Smooth muscle cell (in vitro differentiated cells): ENCODE data around the gene PPP1R9A. TPM values are rescaled to one million over a fixed set of nuclear protein-coding genes. Genes with fewer than 3 reads are reported as not detected.

Source experiments
- DNase-seq: peaks from one replicate; lab custom pipeline; 2025; ENCODE audit not compliant: unreplicated experiment; lab: John Stamatoyannopoulos, UW
- H2AFZ ChIP-seq: fragments of 200-600 bp; sonication (generic); 2 replicates; pipeline ENCODE4 v1.6.0; 2016; ENCODE audit warnings: antibody characterized with exemption, low read depth, mild to moderate bottlenecking
- H3F3A ChIP-seq: fragments of 200-600 bp; sonication (generic); 2 replicates; pipeline ENCODE4 v1.6.0; 2017; ENCODE audit warnings: antibody characterized with exemption, low read depth
- H3K27ac ChIP-seq: fragments of 200-600 bp; sonication (generic); 2 replicates; pipeline ENCODE4 v1.5.1; 2016; ENCODE audit warnings: low read depth, mild to moderate bottlenecking
- H3K27me3 ChIP-seq: fragments of 200-600 bp; sonication (generic); 2 replicates; pipeline ENCODE4 v1.6.1; 2016; ENCODE audit warnings: low read depth, mild to moderate bottlenecking
- H3K36me3 ChIP-seq: fragments of 200-600 bp; sonication (generic); 2 replicates; pipeline ENCODE4 v1.5.1; 2016; ENCODE audit warnings: low read depth
- H3K4me1 ChIP-seq: fragments of 200-600 bp; sonication (generic); 2 replicates; pipeline ENCODE4 v1.5.1; 2016; ENCODE audit warnings: low read depth
- H3K4me2 ChIP-seq: fragments of 200-600 bp; sonication (generic); 2 replicates; pipeline ENCODE4 v1.6.0; 2016; ENCODE audit warnings: mild to moderate bottlenecking
- H3K4me3 ChIP-seq: fragments of 200-600 bp; sonication (generic); 2 replicates; pipeline ENCODE4 v1.5.1; 2016; ENCODE audit warnings: mild to moderate bottlenecking
- H3K79me2 ChIP-seq: fragments of 200-600 bp; sonication (generic); 2 replicates; pipeline ENCODE4 v1.6.0; 2016; ENCODE audit warnings: low read depth, mild to moderate bottlenecking
- H3K9ac ChIP-seq: fragments of 200-600 bp; sonication (generic); 2 replicates; pipeline ENCODE4 v1.6.0; 2016; ENCODE audit warnings: low read depth
- H3K9me3 ChIP-seq: fragments of 200-600 bp; sonication (generic); replicated peaks from 2 replicates; pipeline ENCODE4 v1.5.1; 2016; ENCODE audit warnings: low read depth
- H4K20me1 ChIP-seq: fragments of 200-600 bp; sonication (generic); 2 replicates; pipeline ENCODE4 v1.6.0; 2016; ENCODE audit warnings: low read depth
- WGBS: methylation state at CpG from one replicate; pipeline ENCODE4 v1.1.7; 2016; ENCODE audit warnings: low lambda C conversion rate; 5-methylcytosine and 5-hydroxymethylcytosine counted together
- polyA plus RNA-seq: library from polyadenylated mRNA; unstranded; fragments of >200 nt; fragmentation: Nextera tagmentation; extraction: Ambion mirVana; gene quantifications from 2 replicates; pipeline ENCODE4 v1.2.1, GENCODE V29; 2016
- total RNA-seq: library from RNA; depleted of rRNA; stranded (reverse); fragments of >200 nt; gene quantifications from 2 replicates; pipeline ENCODE4 v1.2.3, GENCODE V29; 2014
- TF ChIP-seq, protein P1 (sequence below): fragments of 200-600 bp; sonication (generic); IDR thresholded peaks from 2 replicates; pipeline ENCODE4 v1.5.1; 2017; ENCODE audit warnings: borderline replicate concordance, mild to moderate bottlenecking, antibody characterized with exemption; ENCODE audit not compliant: insufficient read depth, poor library complexity, severe bottlenecking

Gene PPP1R9A
- total and polyA plus RNA-seq, 2 experiments from 2014 or later: 0.22 to 1.6 TPM

DNA sequence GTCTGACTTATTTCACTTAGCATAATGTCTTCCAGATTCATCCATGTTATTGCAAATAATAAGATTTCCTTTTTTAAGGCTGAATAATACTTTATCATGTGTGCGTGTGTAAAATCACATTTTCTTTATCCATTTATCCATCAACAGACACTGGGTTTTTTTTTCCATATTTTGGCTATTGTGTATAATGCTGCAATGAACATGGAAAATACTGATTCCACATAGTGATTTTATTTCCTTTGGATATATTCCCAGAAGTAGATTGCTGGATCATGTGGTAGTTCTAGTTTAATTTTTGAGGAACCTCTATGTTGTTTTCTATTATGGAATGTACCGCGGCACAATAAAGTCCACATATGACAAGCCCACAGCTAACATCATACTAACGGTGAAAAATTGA lies 236.9 kb downstream of the PPP1R9A start:
- Histone ChIP-seq H3K79me2 (no peaks in the 10 kb centered on the region), H3K36me3 (no peaks in the 10 kb centered on the region), H3K4me1 (no peaks in the 10 kb centered on the region), H2AFZ (no peak overlapping the region), H3F3A (no peaks in the 10 kb centered on the region), H3K4me3 (no peak overlapping the region), H3K9ac (no peak overlapping the region), H3K4me2 (no peak overlapping the region), H4K20me1 (no peaks in the 10 kb centered on the region), H3K27me3 (no peaks in the 10 kb centered on the region), H3K27ac (no peak overlapping the region), H3K9me3 (no peaks in the 10 kb centered on the region)
- TF ChIP-seq, protein P1, sequence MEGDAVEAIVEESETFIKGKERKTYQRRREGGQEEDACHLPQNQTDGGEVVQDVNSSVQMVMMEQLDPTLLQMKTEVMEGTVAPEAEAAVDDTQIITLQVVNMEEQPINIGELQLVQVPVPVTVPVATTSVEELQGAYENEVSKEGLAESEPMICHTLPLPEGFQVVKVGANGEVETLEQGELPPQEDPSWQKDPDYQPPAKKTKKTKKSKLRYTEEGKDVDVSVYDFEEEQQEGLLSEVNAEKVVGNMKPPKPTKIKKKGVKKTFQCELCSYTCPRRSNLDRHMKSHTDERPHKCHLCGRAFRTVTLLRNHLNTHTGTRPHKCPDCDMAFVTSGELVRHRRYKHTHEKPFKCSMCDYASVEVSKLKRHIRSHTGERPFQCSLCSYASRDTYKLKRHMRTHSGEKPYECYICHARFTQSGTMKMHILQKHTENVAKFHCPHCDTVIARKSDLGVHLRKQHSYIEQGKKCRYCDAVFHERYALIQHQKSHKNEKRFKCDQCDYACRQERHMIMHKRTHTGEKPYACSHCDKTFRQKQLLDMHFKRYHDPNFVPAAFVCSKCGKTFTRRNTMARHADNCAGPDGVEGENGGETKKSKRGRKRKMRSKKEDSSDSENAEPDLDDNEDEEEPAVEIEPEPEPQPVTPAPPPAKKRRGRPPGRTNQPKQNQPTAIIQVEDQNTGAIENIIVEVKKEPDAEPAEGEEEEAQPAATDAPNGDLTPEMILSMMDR: no peak
- 98% methylated on average over 4 of the region's 4 CpGs for WGBS
- no peak for DNase-seq

DNA sequence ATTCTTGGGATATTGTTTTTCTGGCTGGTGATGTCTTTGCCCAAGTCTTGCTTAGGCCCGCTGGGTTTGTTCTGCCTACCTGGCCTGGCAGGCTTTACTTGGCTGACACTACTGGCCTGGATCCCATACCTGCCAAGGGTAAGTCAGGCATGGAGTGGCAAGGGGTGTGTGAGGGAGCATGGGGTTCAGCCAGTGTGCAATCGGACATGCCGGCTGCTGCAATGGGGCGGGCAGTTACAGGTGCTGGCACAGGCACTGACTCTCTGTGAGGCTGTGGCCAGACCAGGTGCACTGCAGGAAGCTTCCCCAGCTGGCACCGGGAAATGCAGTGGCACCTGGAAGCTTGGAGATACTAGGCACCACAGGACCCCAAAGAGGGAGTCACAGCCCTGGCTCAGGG lies 248.6 kb downstream of the PPP1R9A start:
- Histone ChIP-seq H3K36me3 (no peaks in the 10 kb centered on the region), H3K79me2 (no peaks in the 10 kb centered on the region), H4K20me1 (no peaks in the 10 kb centered on the region), H3K4me1 (no peaks in the 10 kb centered on the region), H3K27me3 (no peaks in the 10 kb centered on the region), H3K4me2 (no peak overlapping the region), H3K27ac (no peak overlapping the region), H2AFZ (no peak overlapping the region), H3K9me3 (no peaks in the 10 kb centered on the region), H3F3A (no peaks in the 10 kb centered on the region), H3K9ac (no peak overlapping the region), H3K4me3 (no peak overlapping the region)
- TF ChIP-seq, protein P1: no peak
- WGBS: 99% methylated on average over 5 of the region's 5 CpGs
- DNase-seq: no peak

DNA sequence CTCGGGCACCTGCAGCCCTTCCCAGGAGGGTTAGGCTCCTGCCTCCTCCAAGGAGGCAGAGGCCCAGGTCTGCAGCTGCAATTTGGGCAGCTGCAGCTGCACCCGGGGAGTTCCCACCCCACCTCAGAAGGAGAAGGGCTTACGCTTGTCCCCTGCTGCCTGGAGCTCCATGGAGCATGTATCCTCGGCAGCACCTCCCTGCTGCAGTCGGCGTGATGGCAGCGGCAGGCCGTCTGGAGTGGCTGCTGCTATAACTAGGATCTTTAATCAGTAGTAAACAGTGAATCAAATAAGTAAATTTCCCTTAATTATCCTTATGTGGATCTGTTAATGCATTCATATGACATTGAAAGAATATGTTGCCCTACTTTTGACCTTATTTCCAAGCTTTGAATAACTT lies 250.0 kb downstream of the PPP1R9A start:
- no peak for DNase-seq
- Histone ChIP-seq H3F3A (no peaks in the 10 kb centered on the region), H3K9me3 (no peaks in the 10 kb centered on the region), H3K27me3 (no peaks in the 10 kb centered on the region), H3K4me1 (no peaks in the 10 kb centered on the region), H3K79me2 (no peaks in the 10 kb centered on the region), H4K20me1 (no peaks in the 10 kb centered on the region), H2AFZ (no peak overlapping the region), H3K4me3 (no peak overlapping the region), H3K36me3 (no peaks in the 10 kb centered on the region), H3K4me2 (no peak overlapping the region), H3K27ac (no peak overlapping the region), H3K9ac (no peak overlapping the region)
- TF ChIP-seq, protein P1: no peak
- WGBS: 92% methylated on average over 8 of the region's 8 CpGs

DNA sequence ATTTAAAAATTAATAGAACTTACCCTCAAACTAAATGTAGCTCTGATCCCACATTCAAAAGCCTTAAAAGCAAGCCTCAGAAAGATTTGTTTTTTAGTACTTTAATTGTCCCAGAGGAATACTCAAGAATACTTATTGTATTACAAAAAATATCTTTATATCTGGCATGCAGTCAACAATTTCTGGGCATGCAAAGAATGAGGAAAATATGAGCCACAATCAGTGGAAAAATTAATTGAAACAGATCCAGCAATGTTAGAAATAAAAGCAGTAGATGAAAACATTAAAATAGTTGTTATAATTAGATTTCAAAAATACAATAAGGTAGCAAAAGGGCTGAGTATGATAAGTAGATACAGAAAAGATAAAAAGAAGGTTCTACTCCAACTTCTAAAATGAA lies 262.3 kb downstream of the PPP1R9A start:
- no peaks in the 10 kb centered on the region for H3K4me1 ChIP-seq
- no peaks in the 10 kb centered on the region for H3K9me3 ChIP-seq
- no peak overlapping the region for H3K4me3 ChIP-seq
- no peaks in the 10 kb centered on the region for H3K36me3 ChIP-seq
- TF ChIP-seq, protein P1: no peak
- no peak overlapping the region for H3K9ac ChIP-seq
- DNase-seq: no peak
- H3F3A ChIP-seq: no peaks in the 10 kb centered on the region
- H4K20me1 ChIP-seq: no peaks in the 10 kb centered on the region
- H3K27ac ChIP-seq: no peak overlapping the region
- H2AFZ ChIP-seq: no peak overlapping the region
- no peaks in the 10 kb centered on the region for H3K27me3 ChIP-seq
- H3K4me2 ChIP-seq: no peak overlapping the region
- H3K79me2 ChIP-seq: no peaks in the 10 kb centered on the region
